Breast epithelium (tissue), 4 donors: ENCODE data around the gene CIAO3. TPM values are rescaled to one million over a fixed set of nuclear protein-coding genes. Genes with fewer than 3 reads are reported as not detected.

Source experiments
- DNase-seq, 2 donors: peaks; one replicate each; pipeline ENCODE4 v3.0.0-alpha.2; 2019; ENCODE audit warnings: low spot score in 2 of 2
- H3K27ac ChIP-seq, 2 donors: fragments of 200-600 bp; sonication (generic) in 1 of 2; one replicate each; pipeline ENCODE4 v1.5.1; 2016 to 2019; ENCODE audit warnings: mild to moderate bottlenecking in 1 of 2
- H3K27me3 ChIP-seq, 2 donors: fragments of 200-600 bp; sonication (generic) in 1 of 2; one replicate each; pipeline versions ENCODE4 v1.5.1 to v1.6.0; 2017 to 2019; ENCODE audit warnings: control low read depth in 1 of 2, mild to moderate bottlenecking in 1 of 2
- H3K36me3 ChIP-seq: fragments of 200-600 bp; one replicate; pipeline ENCODE4 v1.5.1; 2019
- H3K4me1 ChIP-seq, 2 donors: fragments of 200-600 bp; sonication (generic); one replicate each; pipeline ENCODE4 v1.5.1; 2016 to 2019; ENCODE audit warnings: control low read depth in 1 of 2
- H3K4me3 ChIP-seq, 3 donors: fragments of 200-600 bp; sonication (generic); 1 replicate in 2 of 3; 2 replicates in 1 of 3; pipeline ENCODE4 v1.5.1; 2016 to 2019; ENCODE audit warnings: mild to moderate bottlenecking in 3 of 3, moderate library complexity in 2 of 3
- H3K9me3 ChIP-seq, 2 donors: fragments of 200-600 bp; sonication (generic) in 1 of 2; one replicate each; pipeline ENCODE4 v1.5.1; 2016 to 2019; ENCODE audit warnings: control low read depth in 1 of 2
- CTCF ChIP-seq, 3 donors: fragments of 450-650 bp; IDR thresholded peaks; one replicate each; pipeline ENCODE4 v1.5.1; 2016 to 2017; ENCODE audit warnings: antibody characterized with exemption in 3 of 3, mild to moderate bottlenecking in 3 of 3, moderate library complexity in 3 of 3
- POLR2A ChIP-seq: fragments of 450-650 bp; IDR thresholded peaks from one replicate; pipeline ENCODE4 v1.6.1; 2016; ENCODE audit warnings: antibody characterized with exemption, mild to moderate bottlenecking, moderate library complexity
- POLR2AphosphoS5 ChIP-seq, 3 donors: sonication (generic); formaldehyde crosslinking; IDR thresholded peaks; one replicate each; pipeline ENCODE4 v1.6.1; 2017; ENCODE audit warnings: antibody characterized with exemption in 3 of 3
- intact Hi-C: fragments of 100-400 bp; cut with DNase I; formaldehyde crosslinking; loops from one replicate; pipeline ENCODE4 v1.15.1; 2023; ENCODE audit warnings: low total_unique reads
- total RNA-seq, 3 donors: library from RNA; depleted of rRNA; stranded (reverse); fragments of >200 nt; gene quantifications; one replicate each; pipeline ENCODE4 v1.1.0, GENCODE V29; 2016

CIAO3 gene
- total RNA-seq, 3 donors from 2014 or later, result 23.0 to 43.2 (median 41.6) TPM

DNA sequence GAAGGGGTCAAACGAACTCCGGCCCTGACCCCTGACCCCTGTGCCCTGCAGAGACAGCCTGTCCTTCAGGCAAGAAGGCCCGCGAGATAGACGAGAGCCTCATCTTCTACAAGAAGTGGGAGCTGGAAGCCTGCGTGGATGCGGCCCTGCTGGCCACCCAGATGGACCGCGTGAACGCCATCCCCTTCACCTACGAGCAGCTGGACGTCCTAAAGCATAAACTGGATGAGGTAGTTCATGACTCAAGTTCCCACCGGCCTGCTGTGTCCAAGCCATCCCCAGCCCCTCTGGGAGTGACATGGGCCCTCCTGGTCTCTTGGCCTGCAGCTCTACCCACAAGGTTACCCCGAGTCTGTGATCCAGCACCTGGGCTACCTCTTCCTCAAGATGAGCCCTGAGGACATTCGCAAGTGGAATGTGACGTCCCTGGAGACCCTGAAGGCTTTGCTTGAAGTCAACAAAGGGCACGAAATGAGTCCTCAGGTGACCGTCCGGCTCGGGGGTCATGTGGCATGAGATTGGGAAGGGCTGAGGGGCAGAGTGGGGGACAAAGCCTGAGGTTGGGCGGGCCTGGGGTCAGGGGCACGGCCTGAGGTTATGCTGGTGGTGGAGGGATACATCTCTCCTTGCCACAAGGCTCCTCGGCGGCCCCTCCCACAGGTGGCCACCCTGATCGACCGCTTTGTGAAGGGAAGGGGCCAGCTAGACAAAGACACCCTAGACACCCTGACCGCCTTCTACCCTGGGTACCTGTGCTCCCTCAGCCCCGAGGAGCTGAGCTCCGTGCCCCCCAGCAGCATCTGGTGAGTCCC lies 25.4 kb upstream of the CIAO3 start:
- H3K9me3 ChIP-seq, result no peaks in the 10 kb centered on the region
- no peaks in the 10 kb centered on the region for H3K36me3 ChIP-seq
- no peak overlapping the region for H3K27ac ChIP-seq
- no peak for DNase-seq
- TF ChIP-seq POLR2AphosphoS5 (IDR thresholded peaks at IDR 0.05) (no peak), POLR2A (no peak), CTCF (IDR thresholded peaks at IDR 0.05) (no peak)
- H3K27me3 ChIP-seq, result peaks cover 3 to 54% of the 10 kb centered on the region in 2 donors
- H3K4me1 ChIP-seq, result no peaks in the 10 kb centered on the region
- H3K4me3 ChIP-seq, result no peak overlapping the region
- intact Hi-C loops, result no loop called here

DNA sequence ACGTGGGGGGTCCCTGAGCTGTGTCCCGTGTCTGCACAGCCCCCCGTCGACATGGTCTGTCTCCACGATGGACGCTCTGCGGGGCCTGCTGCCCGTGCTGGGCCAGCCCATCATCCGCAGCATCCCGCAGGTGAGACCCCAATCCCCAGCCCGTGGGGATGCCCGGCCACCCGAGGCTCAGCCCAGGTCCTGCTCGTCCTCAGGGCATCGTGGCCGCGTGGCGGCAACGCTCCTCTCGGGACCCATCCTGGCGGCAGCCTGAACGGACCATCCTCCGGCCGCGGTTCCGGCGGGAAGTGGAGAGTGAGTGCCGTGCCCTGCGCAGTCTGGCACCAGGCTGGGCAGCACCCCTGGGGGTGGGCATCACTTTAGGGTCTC lies 24.7 kb upstream of the CIAO3 start:
- Histone ChIP-seq H3K36me3 (no peaks in the 10 kb centered on the region), H3K4me1 (no peaks in the 10 kb centered on the region), H3K9me3 (no peaks in the 10 kb centered on the region), H3K27me3 (peaks cover 3 to 59% of the 10 kb centered on the region in 2 donors), H3K4me3 (no peak overlapping the region), H3K27ac (no peak overlapping the region)
- intact Hi-C loops, result no loop called here
- TF ChIP-seq POLR2AphosphoS5 (IDR thresholded peaks at IDR 0.05) (no peak), POLR2A (no peak), CTCF (IDR thresholded peaks at IDR 0.05) (no peak)
- no peak for DNase-seq

DNA sequence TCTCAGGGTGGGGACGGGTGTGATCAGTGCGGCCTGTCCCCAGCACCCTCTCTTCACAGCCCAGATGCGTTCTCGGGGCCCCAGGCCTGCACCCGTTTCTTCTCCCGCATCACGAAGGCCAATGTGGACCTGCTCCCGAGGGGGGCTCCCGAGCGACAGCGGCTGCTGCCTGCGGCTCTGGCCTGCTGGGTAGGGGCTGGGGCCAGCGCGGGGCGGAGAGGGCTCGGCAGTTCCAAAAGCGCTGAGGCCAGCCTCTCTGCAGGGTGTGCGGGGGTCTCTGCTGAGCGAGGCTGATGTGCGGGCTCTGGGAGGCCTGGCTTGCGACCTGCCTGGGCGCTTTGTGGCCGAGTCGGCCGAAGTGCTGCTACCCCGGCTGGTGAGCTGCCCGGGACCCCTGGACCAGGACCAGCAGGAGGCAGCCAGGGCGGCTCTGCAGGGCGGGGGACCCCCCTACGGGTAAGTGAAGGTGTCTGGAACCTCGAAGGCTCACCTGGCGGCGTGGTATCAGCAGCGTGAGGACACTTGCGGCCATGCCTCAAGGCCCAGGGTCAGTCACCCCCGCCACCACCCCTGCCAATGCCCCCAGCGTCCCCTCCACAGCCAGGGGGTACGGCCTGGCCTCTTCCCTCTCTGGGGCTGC lies 24.2 kb upstream of the CIAO3 start:
- Histone ChIP-seq H3K9me3 (no peaks in the 10 kb centered on the region), H3K36me3 (no peaks in the 10 kb centered on the region), H3K27me3 (peaks cover 1 to 58% of the 10 kb centered on the region in 2 donors), H3K27ac (no peak overlapping the region), H3K4me3 (no peak overlapping the region), H3K4me1 (no peaks in the 10 kb centered on the region)
- DNase-seq, result no peak
- TF ChIP-seq POLR2A (no peak), CTCF (IDR thresholded peaks at IDR 0.05) (no peak), POLR2AphosphoS5 (IDR thresholded peaks at IDR 0.05) (no peak)
- intact Hi-C loops, result no loop called here

DNA sequence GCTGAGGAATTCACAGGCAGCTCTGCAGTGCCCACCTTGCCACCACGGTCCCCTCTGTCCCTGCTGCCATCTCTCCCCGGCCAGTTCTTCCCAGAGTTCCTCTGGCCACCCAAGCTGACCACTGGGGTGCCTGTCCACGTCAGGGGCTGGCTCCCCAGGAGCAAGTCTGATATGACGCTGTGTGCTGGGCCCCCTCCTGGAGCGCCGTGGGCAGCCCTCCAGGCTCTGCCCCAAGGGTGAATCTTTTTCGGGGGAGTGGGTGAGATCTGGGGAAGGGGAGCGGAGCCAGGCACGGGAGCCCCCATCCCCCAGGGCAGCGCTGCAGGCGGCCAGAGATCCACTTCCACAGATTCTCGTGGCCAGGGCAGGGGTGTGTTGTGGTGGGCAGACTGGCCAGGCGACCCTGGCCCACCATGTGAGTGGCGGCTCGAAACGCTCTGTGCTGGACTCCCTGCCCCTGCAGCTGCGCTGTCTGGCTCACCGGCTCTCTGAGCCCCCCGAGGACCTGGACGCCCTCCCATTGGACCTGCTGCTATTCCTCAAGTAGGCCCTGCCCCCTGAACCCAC lies 23.5 kb upstream of the CIAO3 start:
- Histone ChIP-seq H3K4me3 (no peak overlapping the region), H3K9me3 (no peaks in the 10 kb centered on the region), H3K27ac (no peak overlapping the region), H3K27me3 (peaks cover 0 to 52% of the 10 kb centered on the region in 2 donors), H3K4me1 (no peaks in the 10 kb centered on the region), H3K36me3 (no peaks in the 10 kb centered on the region)
- TF ChIP-seq CTCF (IDR thresholded peaks at IDR 0.05), result no peak
- TF ChIP-seq POLR2A, result no peak
- no peak for TF ChIP-seq POLR2AphosphoS5 (IDR thresholded peaks at IDR 0.05)
- no peak for DNase-seq
- intact Hi-C loops, result no loop called here
